Stimulated activated CD8-positive, alpha-beta memory T cell treated with anti-CD3 and anti-CD28 coated beads, Interleukin-15, amount 100 ng/mL, for 48 hours (primary cell): ENCODE measurements around the gene IL34.

Experiments
- DNase-seq, 2 donors: peaks; one replicate each; pipeline ENCODE4 v3.0.0-alpha.2; 2020; ENCODE audit warnings: low read depth in 2 of 2

Gene IL34

DNA sequence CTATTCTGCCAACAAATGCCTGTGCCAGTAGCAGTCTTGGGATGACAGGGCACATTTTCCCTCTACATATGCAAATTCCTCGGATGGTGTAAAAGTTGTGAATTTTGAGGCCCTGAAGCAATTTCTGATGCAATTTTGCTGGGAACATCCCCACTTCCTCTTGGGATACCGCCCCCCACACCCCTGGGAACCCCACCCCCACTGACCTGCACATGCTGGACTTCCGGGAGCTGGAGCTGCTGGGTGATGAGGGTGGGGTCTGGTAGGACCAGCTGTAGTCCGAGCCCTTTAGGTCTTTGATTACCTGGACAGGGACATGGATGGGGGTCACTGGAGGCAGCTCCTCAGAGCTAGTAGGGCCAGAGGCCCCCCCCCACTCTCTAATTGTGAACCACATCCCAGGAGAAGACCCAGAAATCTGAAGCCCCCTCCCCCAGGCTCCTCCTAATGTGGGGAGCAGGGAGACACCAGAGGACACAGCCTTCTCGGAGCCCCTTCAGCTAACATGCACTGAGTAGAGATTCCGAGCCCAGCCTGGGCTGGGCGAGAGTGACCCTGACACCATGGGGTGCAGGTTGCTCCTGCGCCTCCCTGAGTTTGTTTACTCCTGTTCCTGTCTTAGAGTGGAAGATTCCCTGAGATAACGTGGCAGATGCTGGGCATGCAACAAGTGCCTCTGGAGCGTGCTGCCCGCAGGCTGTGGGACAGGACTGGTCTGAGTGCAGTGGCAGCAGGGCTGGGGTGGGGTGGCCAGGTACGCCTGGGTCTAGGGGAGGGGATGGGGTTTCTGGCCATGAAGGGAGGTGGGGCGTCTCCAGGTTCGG is 30.5 kb downstream of the IL34 start:
- no peak for DNase-seq

- no peak for DNase-seq
These were observed 31.3 kb downstream of the IL34 start for GRCh38 chr16:70677499-70678120.

GRCh38 chr16:70678121-70678897 is 31.9 kb downstream of the IL34 start:
- no peak for DNase-seq

- DNase-seq: no peak
These were observed 32.7 kb downstream of the IL34 start for GRCh38 chr16:70678898-70679670.

DNA sequence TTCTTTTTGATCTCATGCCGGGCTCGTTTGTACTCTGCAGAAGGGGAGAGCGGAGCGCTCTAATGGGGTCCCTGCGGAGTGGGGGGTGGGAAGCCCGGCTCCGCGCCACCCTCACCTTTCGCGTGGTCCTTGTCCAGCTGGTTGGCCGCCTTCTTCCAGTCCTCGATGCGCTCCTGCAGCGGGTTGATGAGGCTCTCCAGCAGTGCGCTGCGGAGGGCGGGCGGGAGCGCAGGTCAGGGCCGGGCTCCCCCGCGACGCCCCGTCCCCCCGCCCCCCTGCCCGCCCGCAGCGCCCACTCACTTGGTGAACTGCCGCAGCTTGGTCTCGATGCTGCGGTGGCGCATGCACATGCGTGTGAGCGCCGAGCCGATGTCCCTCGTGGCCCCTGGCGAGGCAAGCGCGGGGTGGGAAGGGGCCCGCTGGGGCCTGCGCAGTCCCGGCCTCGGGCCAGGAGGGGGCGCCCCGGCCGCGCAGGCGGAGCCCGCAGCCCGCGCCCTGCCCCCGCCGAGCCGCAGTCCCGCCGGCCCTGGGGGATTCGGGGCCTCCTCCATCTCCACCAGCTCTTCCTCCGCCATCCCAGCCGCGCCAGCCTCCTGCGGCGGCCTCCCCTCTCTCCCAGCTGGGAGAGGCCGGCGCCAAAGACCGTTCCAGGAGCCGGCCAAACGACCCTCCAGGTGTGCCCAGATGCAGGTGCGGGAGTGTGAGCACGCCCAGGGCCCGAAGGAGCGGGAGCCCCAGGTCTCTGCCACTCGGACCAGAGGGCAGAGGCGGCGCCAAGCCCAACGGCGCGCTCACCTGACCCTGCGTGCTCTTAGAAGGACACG is 33.5 kb downstream of the IL34 start:
- no peak for DNase-seq

- DNase-seq: no peak
These were observed 34.4 kb downstream of the IL34 start for GRCh38 chr16:70680495-70681381.

- DNase-seq: no peak
These were observed 35.3 kb downstream of the IL34 start for GRCh38 chr16:70681382-70682238.

GRCh38 chr16:70682239-70683145 is 36.1 kb downstream of the IL34 start:
- DNase-seq: no peak

DNA sequence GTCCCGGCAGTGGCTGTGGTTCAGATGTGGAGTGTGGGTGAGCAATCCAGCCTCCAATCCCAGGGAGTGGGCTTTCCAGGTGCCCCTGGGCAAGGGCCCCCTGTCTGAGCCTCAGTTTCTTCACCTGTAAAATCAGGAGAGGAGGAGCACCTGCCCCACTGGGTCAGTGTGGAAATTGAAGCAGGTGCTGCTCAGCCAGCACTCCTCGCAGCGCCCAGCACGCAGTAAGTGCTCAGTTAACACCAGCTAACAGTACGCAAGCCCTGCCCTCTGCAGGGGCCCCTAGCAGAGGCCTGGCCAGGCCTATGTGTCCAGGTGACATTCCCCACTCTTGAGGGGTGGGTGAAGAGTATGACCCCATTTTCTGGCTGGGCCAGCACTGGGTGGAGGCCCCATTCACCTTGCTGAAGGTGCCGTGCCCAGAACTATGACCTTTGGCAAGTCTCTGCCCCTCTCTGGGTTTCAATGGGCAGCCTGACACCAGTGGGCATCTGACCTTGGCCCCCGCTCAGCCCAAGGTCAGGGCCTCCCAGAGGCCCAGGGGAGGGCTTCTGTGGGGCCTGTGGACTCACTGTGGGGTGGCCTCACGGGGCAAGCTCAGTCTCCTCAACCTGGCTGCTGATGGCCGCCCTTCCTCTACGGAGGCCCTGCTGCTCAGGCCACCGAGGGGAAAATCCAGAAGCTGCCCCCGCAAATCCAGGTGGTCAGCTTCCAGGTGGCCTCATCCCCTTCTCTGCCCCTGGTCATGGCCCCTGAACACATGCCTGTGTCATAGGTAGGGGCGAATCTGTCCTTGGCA is 37.0 kb downstream of the IL34 start:
- no peak for DNase-seq

DNA sequence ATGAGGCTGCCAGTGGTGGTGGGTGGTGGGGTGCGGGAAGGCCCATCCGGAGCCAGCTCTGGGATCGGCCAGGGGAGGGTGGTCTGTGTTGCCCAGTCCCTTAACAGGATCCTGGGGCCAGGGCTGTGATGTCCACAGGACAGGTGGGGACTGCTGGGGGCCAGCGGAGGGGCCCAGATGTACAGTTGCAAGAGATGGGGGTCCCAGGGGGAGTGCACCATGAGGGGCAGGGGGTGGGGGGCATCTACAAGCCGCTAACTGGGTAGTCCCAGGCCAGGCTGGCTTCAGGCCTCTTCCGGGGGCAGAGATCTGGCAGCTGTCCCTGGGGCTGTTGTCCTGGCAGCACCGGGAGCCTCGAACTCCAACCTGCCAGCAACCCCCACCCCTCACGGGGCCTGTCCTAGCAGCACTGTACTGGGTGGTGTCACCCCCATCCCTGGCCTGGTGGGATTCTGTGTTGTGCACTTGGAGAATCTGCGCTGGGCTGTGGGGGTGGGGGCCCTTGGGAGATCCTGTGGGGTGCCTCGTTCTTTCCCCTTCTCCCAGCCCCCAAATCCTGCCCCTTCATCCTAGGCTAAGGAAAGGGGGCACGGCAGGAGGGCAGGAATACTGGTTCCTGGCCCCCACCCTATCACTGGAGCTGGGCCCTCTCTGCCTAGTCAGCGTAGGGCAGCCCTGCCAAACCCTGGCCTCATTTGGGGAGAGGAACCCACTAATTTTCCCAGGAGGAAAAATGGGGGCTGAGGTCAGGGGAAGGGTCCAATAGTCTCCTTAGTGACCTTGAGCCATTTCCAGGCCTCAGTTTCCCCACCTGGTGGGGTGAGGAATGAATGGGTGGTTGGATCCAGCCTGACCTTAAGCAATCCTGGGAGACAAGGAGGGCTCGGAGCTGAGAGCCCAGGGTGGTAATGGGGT is 38.0 kb downstream of the IL34 start:
- no peak for DNase-seq

DNA sequence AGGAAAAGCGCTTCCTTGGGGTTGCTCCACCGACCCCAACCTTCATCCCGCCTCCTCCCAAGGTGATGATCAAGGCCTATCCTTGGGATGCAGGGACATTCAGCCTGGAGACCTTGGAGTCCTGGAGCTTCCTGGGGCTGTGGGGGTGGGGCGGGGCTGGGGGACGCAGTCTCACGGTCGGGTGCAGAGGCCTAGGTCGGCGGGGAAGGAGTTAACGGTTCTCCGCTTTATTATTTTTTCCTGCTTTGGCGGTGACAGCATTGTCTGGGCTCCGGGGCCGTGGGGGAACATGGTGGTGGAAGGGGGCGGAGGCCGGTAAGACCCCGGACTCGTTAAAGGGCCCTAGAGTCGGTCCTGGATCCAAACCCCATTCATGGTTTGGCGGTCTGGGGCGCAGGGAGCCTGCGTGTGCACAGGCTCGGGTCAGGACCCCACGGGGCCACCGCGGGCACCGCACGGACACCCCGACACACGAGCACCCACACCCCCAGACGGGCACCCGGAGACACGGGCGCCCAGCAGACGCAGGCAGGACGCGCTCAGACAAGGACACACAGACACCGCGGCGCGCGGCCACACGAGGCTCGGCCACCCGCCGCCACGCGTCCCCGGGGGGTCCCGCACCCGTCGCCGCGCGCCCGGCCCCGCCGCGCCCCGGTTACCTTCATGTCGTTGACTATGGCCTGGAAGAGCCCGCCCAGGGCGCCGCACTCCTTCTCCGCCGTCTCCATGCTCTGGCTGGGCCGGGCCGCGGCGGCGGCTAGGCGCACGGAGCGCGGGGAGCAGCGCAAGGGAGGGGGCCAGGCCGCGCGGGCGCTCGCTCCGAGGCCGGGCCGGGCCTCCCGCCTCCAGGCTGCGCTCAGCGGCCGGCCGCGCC is 38.9 kb downstream of the IL34 start:
- DNase-seq: no peak

DNA sequence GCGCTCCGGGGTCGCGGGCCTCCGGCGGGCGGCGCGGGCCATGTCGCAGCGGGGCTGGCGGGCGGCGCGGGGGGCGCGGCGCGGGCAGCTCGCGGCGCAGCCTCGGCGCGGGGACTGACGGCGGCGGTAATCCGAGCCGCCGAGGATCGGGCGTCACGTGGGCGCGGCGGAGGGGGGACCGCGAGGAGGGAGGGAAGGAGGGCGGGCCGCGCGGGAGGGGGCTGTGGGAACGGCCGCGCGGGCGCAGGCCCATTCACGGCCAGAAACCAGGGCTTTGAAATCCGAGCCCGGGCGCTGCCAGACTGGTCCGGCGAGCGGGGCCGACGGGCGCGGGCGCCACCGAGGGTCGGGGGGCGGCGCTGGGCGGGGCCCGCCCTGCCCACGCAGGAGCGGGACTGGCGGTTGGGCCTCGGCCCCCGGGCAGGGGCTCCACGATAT is 39.6 kb downstream of the IL34 start, which contains the start of gene MTSS2:
TSS of gene MTSS2 (minus strand) at position 116 of the 438 bp plus-strand sequence. CDS start 262 bp downstream, outside the sequence.
- no peak for DNase-seq

DNA sequence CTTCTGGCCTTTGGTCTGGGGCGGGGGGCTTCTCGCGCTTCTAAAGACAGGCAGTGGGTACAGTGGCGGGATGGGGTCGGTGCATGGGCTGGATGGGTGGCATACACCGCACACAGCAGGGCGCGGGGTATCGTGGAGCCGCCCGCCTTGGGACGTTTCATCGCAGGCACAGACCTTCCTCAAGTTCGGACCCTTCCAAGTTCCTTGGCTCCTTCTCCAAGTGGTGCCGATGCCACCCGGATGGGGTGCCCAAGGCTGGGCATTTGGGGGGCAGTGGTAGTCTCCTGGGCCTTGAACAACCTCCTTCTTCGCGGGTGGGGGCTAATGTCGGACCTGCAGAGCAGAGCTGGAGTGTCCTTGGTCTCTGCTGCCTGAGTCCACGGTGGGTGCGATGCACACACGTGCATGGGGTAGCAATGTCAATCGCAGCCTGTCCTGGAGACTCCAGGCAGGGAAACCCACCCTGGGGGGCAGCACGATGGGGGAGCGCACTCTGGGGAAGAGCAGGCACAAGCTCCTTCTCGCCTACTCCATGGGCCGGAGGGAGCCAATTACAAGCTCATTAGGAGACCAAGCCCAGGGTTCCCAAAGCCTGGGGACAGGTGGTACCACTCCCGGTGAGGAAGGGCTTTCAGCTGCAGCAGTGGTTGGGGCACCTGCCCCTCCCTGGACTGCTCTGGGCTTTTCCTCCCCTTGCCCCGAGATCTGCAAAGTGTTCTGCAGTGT is 40.2 kb downstream of the IL34 start:
- DNase-seq: no peak

- no peak for DNase-seq
These were observed 40.7 kb downstream of the IL34 start for GRCh38 chr16:70687102-70687511.
